GM18907 (cell line): ENCODE measurements around the gene WBP1L.
A peak's percentile ranks its signal among the peaks of the same experiment; 100 is the strongest.
"Not testable (repeated sequence)": the region's sequence is repeated elsewhere in the genome, so short reads cannot be mapped to it uniquely, and the experiment has no call there.

Experiments
- ATAC-seq: cut with Tn5 transposase; IDR thresholded peaks from one replicate; pipeline ENCODE4 v1.9.1; 2021; ENCODE audit warnings: mild to moderate bottlenecking, moderate library complexity; ENCODE audit not compliant: unreplicated experiment

The WBP1L gene

GRCh38 chr10:102743588-102744373 lies at the start of gene WBP1L:
Gene WBP1L, plus strand, starts transcription at chr10:102743948. Its CDS starts 106 bp downstream, at chr10:102744054.
- ATAC-seq, result peak; percentile 96

- not testable (repeated sequence) for ATAC-seq
Observed at GRCh38 chr10:102695401-102695800, 48.3 kb upstream of the WBP1L start.

GRCh38 chr10:102696736-102697135 lies 47.0 kb upstream of the WBP1L start:
- no peak for ATAC-seq

- no peak for ATAC-seq
Observed at GRCh38 chr10:102698894-102699293, 44.9 kb upstream of the WBP1L start.

GRCh38 chr10:102701272-102701671 lies 42.5 kb upstream of the WBP1L start:
- ATAC-seq, result no peak

- ATAC-seq, result no peak
Observed at GRCh38 chr10:102701796-102702195, 42.0 kb upstream of the WBP1L start.

- no peak for ATAC-seq
Observed at GRCh38 chr10:102702742-102703141, 41.0 kb upstream of the WBP1L start.

- no peak for ATAC-seq
Observed at GRCh38 chr10:102704915-102705314, 38.8 kb upstream of the WBP1L start.

- no peak for ATAC-seq
Observed at GRCh38 chr10:102705531-102705930, 38.2 kb upstream of the WBP1L start.

- no peak for ATAC-seq
Observed at GRCh38 chr10:102710609-102711008, 33.1 kb upstream of the WBP1L start.

GRCh38 chr10:102712089-102712488 lies 31.7 kb upstream of the WBP1L start:
- no peak for ATAC-seq

- ATAC-seq, result no peak
Observed at GRCh38 chr10:102712843-102713538, 30.8 kb upstream of the WBP1L start.

- ATAC-seq, result peak; percentile 46
Observed at GRCh38 chr10:102713539-102713813, 30.3 kb upstream of the WBP1L start.

- peak; percentile 78 for ATAC-seq
Observed at GRCh38 chr10:102713814-102714620, 29.7 kb upstream of the WBP1L start, which contains the start of gene ARL3. Gene ARL3, minus strand, starts transcription at chr10:102714397. Its CDS starts 122 bp downstream, at chr10:102714275.

GRCh38 chr10:102714621-102715455 lies 28.9 kb upstream of the WBP1L start, which contains the start of gene SFXN2:
Gene SFXN2, plus strand, starts transcription at chr10:102714636. Its CDS starts 12,001 bp downstream, at chr10:102726637.
- ATAC-seq, result peak; percentile 33

GRCh38 chr10:102715880-102716279 lies 27.9 kb upstream of the WBP1L start:
- no peak for ATAC-seq

GRCh38 chr10:102716900-102717565 lies 26.7 kb upstream of the WBP1L start:
- not testable (repeated sequence) for ATAC-seq

- ATAC-seq, result no peak
Observed at GRCh38 chr10:102718220-102718619, 25.5 kb upstream of the WBP1L start.

GRCh38 chr10:102720337-102720736 lies 23.4 kb upstream of the WBP1L start:
- ATAC-seq, result no peak

GRCh38 chr10:102720775-102721301 lies 22.9 kb upstream of the WBP1L start:
- no peak for ATAC-seq
